Stomach (tissue), 9 donors: ENCODE measurements around the gene NCAPH2. TPM values are rescaled to one million over a fixed set of nuclear protein-coding genes. Genes with fewer than 3 reads are reported as not detected.
"Not testable (repeated sequence)": the region's sequence is repeated elsewhere in the genome, so short reads cannot be mapped to it uniquely, and the experiment has no call there.

ENCODE experiments used
- DNase-seq, 2 donors: peaks; one replicate each; pipeline versions ENCODE4 v3.0.0 to v3.0.0-alpha.2; 2013 to 2019
- H3K27ac ChIP-seq, 5 donors: fragments of 200-600 bp in 4 of 5; sonication (generic) in 4 of 5; one replicate each; pipeline ENCODE4 v1.5.1; 2013 to 2019; ENCODE audit warnings: mild to moderate bottlenecking in 1 of 5, moderate library complexity in 1 of 5
- H3K27me3 ChIP-seq, 3 donors: fragments of 200-600 bp; sonication (generic); one replicate each; pipeline ENCODE4 v1.5.1; 2017 to 2019; ENCODE audit warnings: mixed run types in 1 of 3
- H3K36me3 ChIP-seq, 4 donors: fragments of 200-600 bp; sonication (generic); 1 replicate in 3 of 4; 2 replicates in 1 of 4; pipeline ENCODE4 v1.5.1; 2016 to 2019
- H3K4me1 ChIP-seq, 4 donors: fragments of 200-600 bp; sonication (generic); one replicate each; pipeline ENCODE4 v1.5.1; 2016 to 2019
- H3K4me3 ChIP-seq, 4 donors: fragments of 200-600 bp; sonication (generic) in 3 of 4; one replicate each; pipeline ENCODE4 v1.5.1; 2016 to 2019; ENCODE audit warnings: mild to moderate bottlenecking in 1 of 4
- H3K9me3 ChIP-seq, 4 donors: fragments of 200-600 bp; sonication (generic); one replicate each; pipeline ENCODE4 v1.5.1; 2016 to 2019
- CTCF ChIP-seq, 7 experiments: fragments of 450-650 bp in 4 of 7; fragments of 200-600 bp in 3 of 7; sonication (generic) in 3 of 7; IDR thresholded peaks; one replicate each; pipeline ENCODE4 v1.5.1; 2016 to 2019; ENCODE audit warnings: antibody characterized with exemption in 7 of 7, control low read depth in 2 of 7, mild to moderate bottlenecking in 1 of 7
- EP300 ChIP-seq: sonication (generic); formaldehyde crosslinking; IDR thresholded peaks from one replicate; pipeline ENCODE4 v1.6.1; 2017; ENCODE audit warnings: antibody characterized with exemption
- POLR2A ChIP-seq, 4 donors: fragments of 450-650 bp; IDR thresholded peaks; one replicate each; pipeline ENCODE4 v1.6.1; 2016; ENCODE audit warnings: antibody characterized with exemption in 4 of 4, control low read depth in 2 of 4, mild to moderate bottlenecking in 1 of 4, moderate library complexity in 1 of 4
- POLR2AphosphoS5 ChIP-seq, 3 donors: sonication (generic); formaldehyde crosslinking; IDR thresholded peaks; one replicate each; pipeline ENCODE4 v1.6.1; 2016; ENCODE audit warnings: antibody characterized with exemption in 3 of 3
- WGBS, 5 donors: extraction: QIAGEN DNeasy Blood & Tissue Kit in 3 of 5; methylation state at CpG; one replicate each; pipeline versions ENCODE4 v1.1.5 to v1.1.7; 2013 to 2018; 5-methylcytosine and 5-hydroxymethylcytosine counted together
- intact Hi-C: fragments of 100-400 bp; cut with DNase I; formaldehyde crosslinking; loops from one replicate; pipeline ENCODE4 v1.15.1; 2023; ENCODE audit warnings: low total_unique reads
- polyA plus RNA-seq, 3 donors: library from polyadenylated mRNA; stranded (reverse); fragments of 200-250 nt; gene quantifications; one replicate each; pipeline ENCODE4 v1.2.3, GENCODE V29; 2013
- total RNA-seq, 5 donors: library from RNA; depleted of rRNA; stranded (reverse); fragments of >200 nt; gene quantifications; one replicate each; pipeline versions ENCODE4 v1.1.0 to v1.2.3, GENCODE V29; 2014 to 2016
- donor health status: healthy with polysubstance abuse.
- donor health status: Bipolar disorder and iron deficiency.
- donor health status: healthy.

Gene NCAPH2
- total and polyA plus RNA-seq, 8 donors = 12.9 to 47.9 (median 30.4) TPM

- H3K27ac ChIP-seq = peak overlapping the region in 4 of 5 donors; percentile 92 to 98 (median 94)
Measured at GRCh38 chr22:50532824-50533796, 25.1 kb downstream of the NCAPH2 start.

GRCh38 chr22:50533856-50534711, 26.1 kb downstream of the NCAPH2 start:
- H3K36me3 ChIP-seq, DNase-seq, H3K4me3 ChIP-seq, H3K9me3 ChIP-seq, intact Hi-C loops: not testable (repeated sequence)
- 57 to 65% (median 59%) methylated on average over 21 of the region's 21 CpGs for WGBS, 5 donors
- peaks cover 0 to 73% (median 0%) of the 10 kb centered on the region in 3 donors for H3K27me3 ChIP-seq
- peaks cover 40 to 71% (median 45%) of the 10 kb centered on the region in 4 donors for H3K4me1 ChIP-seq
- peak overlapping the region in 3 of 5 donors; percentile 27 to 98 (median 95) for H3K27ac ChIP-seq

More at GRCh38 chr22:50532824-50533796, 25.1 kb downstream of the NCAPH2 start:
- DNase-seq = no peak
- Histone ChIP-seq H3K27me3 (peaks cover 0 to 73% (median 0%) of the 10 kb centered on the region in 3 donors), H3K4me1 (peaks cover 39 to 71% (median 47%) of the 10 kb centered on the region in 4 donors), H3K9me3 (no peaks in the 10 kb centered on the region), H3K4me3 (peak overlapping the region in 1 of 4 donors; percentile 53), H3K36me3 (no peaks in the 10 kb centered on the region)
- intact Hi-C loops = no loop called here
- 55 to 69% (median 59%) methylated on average over 19 of the region's 19 CpGs for WGBS, 5 donors
- TF ChIP-seq POLR2AphosphoS5 (IDR thresholded peaks at IDR 0.05) (no peak), POLR2A (IDR thresholded peaks at IDR 0.05) (no peak), EP300 (no peak), CTCF (IDR thresholded peaks at IDR 0.05) (no peak)

- TF ChIP-seq CTCF (IDR thresholded peaks at IDR 0.05) = no peak
- DNase-seq = no peak
- H3K27ac ChIP-seq = peak overlapping the region in 2 of 5 donors; percentile 95 to 98
- peaks cover 38 to 69% (median 42%) of the 10 kb centered on the region in 4 donors for H3K4me1 ChIP-seq
- no peak overlapping the region for H3K4me3 ChIP-seq
- intact Hi-C loops = no loop called here
- peaks cover 0 to 63% (median 0%) of the 10 kb centered on the region in 3 donors for H3K27me3 ChIP-seq
- no peaks in the 10 kb centered on the region for H3K36me3 ChIP-seq
- no peaks in the 10 kb centered on the region for H3K9me3 ChIP-seq
- 79 to 93% (median 88%) methylated on average over 7 to 8 of the region's 8 CpGs for WGBS, 5 donors
Measured at GRCh38 chr22:50535113-50535512, 27.1 kb downstream of the NCAPH2 start.

- Histone ChIP-seq H3K27me3 (peaks cover 0 to 52% (median 0%) of the 10 kb centered on the region in 3 donors), H3K4me3 (no peak overlapping the region), H3K27ac (peak overlapping the region in 1 of 5 donors; percentile 98), H3K4me1 (peaks cover 29 to 68% (median 35%) of the 10 kb centered on the region in 4 donors), H3K9me3 (no peaks in the 10 kb centered on the region), H3K36me3 (no peaks in the 10 kb centered on the region)
- no peak for DNase-seq
- 54 to 80% (median 73%) methylated on average over 3 of the region's 3 CpGs for WGBS, 5 donors
- intact Hi-C loops = no loop called here
- TF ChIP-seq POLR2AphosphoS5 (IDR thresholded peaks at IDR 0.05) (no peak), EP300 (no peak), POLR2A (IDR thresholded peaks at IDR 0.05) (no peak), CTCF (IDR thresholded peaks at IDR 0.05) (no peak)
Measured at GRCh38 chr22:50536226-50536625, 28.2 kb downstream of the NCAPH2 start.
